ENCODE data around the gene PCSK7. TPM values are rescaled to one million over a fixed set of nuclear protein-coding genes. Genes with fewer than 3 reads are reported as not detected.

Gene PCSK7
- total RNA-seq, 1 donor, result 42.6 TPM

GRCh38 chr11:117205211-117205818 lies 26.6 kb downstream of the PCSK7 start:
- no peak for TF ChIP-seq CTCF (IDR thresholded peaks at IDR 0.05; ENCODE audit: insufficient read depth, low read length)
- no peak for DNase-seq (ENCODE audit: low read depth)
- H3K4me3 ChIP-seq (ENCODE audit: low read depth, low read length), result no peak overlapping the region

GRCh38 chr11:117204283-117205080 lies 27.4 kb downstream of the PCSK7 start:
- H3K4me3 ChIP-seq (ENCODE audit: low read depth, low read length), result no peak overlapping the region
- no peak for DNase-seq (ENCODE audit: low read depth)
- TF ChIP-seq CTCF (IDR thresholded peaks at IDR 0.05; ENCODE audit: insufficient read depth, low read length), result no peak

- no peak overlapping the region for H3K4me3 ChIP-seq (ENCODE audit: low read depth, low read length)
- no peak for TF ChIP-seq CTCF (IDR thresholded peaks at IDR 0.05; ENCODE audit: insufficient read depth, low read length)
- no peak for DNase-seq (ENCODE audit: low read depth)
Measured at GRCh38 chr11:117203069-117203407, 28.8 kb downstream of the PCSK7 start.

GRCh38 chr11:117202386-117203068 lies 29.3 kb downstream of the PCSK7 start:
- H3K4me3 ChIP-seq (ENCODE audit: low read depth, low read length), result peak overlapping the region; percentile 72
- DNase-seq (ENCODE audit: low read depth), result peak; percentile 48
- no peak for TF ChIP-seq CTCF (IDR thresholded peaks at IDR 0.05; ENCODE audit: insufficient read depth, low read length)

GRCh38 chr11:117201658-117202305 lies 30.1 kb downstream of the PCSK7 start:
- DNase-seq (ENCODE audit: low read depth), result peak; percentile 44
- H3K4me3 ChIP-seq (ENCODE audit: low read depth, low read length), result peak overlapping the region; percentile 72
- TF ChIP-seq CTCF (IDR thresholded peaks at IDR 0.05; ENCODE audit: insufficient read depth, low read length), result no peak

- peak; percentile 29 for TF ChIP-seq CTCF (IDR thresholded peaks at IDR 0.05; ENCODE audit: insufficient read depth, low read length)
- no peak for DNase-seq (ENCODE audit: low read depth)
- H3K4me3 ChIP-seq (ENCODE audit: low read depth, low read length), result peak overlapping the region; percentile 72
Measured at GRCh38 chr11:117200813-117201657, 30.8 kb downstream of the PCSK7 start.
